ENCODE measurements around the gene RASA2. TPM values are rescaled to one million over a fixed set of nuclear protein-coding genes. Genes with fewer than 3 reads are reported as not detected.

The RASA2 gene
- total RNA-seq, 4 donors from 2014 or later = 10.6 to 15.5 (median 14.8) TPM

DNA sequence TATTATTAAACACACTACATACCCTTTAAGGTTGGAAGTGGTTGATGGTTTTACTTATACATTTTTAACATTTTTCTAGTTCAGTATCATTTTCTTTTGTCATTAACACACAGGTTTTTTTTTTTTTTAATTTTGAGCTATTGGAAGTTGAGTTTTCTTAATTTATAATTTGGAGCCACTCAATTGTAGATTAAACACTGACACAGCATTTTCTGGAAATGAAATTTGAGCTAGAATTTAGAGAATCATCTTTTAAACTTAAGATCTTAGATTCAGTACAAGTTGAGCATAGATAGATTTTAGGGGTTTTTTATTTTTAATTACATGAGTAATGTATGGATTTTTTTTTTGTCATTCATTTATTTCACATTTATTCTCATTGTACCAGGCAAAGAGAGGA is 35.0 kb downstream of the RASA2 start:
- H3K36me3 ChIP-seq = peaks cover 0 to 39% of the 10 kb centered on the region in 2 donors
- no peak overlapping the region for H3K4me3 ChIP-seq
- no peaks in the 10 kb centered on the region for H3K9me3 ChIP-seq
- TF ChIP-seq POLR2A (IDR thresholded peaks at IDR 0.05) = no peak
- H3K4me1 ChIP-seq = no peaks in the 10 kb centered on the region
- no peaks in the 10 kb centered on the region for H3K27me3 ChIP-seq
- H3K27ac ChIP-seq = no peak overlapping the region
- no peak for ATAC-seq

DNA sequence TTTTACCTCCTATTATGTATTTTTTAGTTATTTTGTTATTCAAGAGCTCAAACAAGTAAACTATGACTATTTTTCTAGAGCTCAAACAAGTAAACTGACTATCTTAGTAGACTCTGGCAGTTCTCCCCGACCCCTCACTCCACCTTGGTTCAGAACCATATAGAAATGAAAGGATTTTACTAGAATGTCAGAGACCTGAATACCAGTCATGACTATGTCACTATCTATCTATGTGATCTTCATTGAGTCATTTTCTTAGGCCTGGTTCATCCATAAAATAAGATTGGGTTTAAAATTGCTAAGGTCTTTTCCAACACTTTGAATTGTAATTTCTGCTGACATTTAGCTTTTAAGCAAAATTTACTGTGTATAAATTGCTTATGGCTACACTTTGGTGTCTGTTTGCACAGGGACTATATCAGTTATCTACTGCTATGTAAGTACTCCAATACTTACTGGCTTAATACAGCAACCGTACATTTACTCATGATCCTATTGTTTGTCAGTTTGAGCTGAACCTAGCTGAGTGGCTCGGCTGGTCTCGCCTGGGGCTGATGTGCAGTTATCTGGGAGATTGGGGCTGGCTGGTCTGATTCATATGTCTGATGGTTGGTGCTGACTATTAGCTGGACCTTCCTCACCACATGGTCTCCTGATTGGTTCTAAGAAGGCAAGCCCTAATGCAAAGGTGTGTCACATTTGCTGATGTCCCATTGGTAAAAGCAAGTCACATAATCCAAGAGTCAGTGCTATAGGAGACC is 37.0 kb downstream of the RASA2 start:
- TF ChIP-seq POLR2AphosphoS5 (IDR thresholded peaks at IDR 0.05) = no peak
- no peak for TF ChIP-seq EP300 (IDR thresholded peaks at IDR 0.05)
- TF ChIP-seq, protein P1, sequence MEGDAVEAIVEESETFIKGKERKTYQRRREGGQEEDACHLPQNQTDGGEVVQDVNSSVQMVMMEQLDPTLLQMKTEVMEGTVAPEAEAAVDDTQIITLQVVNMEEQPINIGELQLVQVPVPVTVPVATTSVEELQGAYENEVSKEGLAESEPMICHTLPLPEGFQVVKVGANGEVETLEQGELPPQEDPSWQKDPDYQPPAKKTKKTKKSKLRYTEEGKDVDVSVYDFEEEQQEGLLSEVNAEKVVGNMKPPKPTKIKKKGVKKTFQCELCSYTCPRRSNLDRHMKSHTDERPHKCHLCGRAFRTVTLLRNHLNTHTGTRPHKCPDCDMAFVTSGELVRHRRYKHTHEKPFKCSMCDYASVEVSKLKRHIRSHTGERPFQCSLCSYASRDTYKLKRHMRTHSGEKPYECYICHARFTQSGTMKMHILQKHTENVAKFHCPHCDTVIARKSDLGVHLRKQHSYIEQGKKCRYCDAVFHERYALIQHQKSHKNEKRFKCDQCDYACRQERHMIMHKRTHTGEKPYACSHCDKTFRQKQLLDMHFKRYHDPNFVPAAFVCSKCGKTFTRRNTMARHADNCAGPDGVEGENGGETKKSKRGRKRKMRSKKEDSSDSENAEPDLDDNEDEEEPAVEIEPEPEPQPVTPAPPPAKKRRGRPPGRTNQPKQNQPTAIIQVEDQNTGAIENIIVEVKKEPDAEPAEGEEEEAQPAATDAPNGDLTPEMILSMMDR (IDR thresholded peaks at IDR 0.05) = no peak
- TF ChIP-seq POLR2A (IDR thresholded peaks at IDR 0.05) = no peak
- H3K36me3 ChIP-seq = peaks cover 0 to 25% of the 10 kb centered on the region in 2 donors
- no peak for ATAC-seq
- no peaks in the 10 kb centered on the region for H3K27me3 ChIP-seq
- H3K4me1 ChIP-seq = no peaks in the 10 kb centered on the region
- no peak overlapping the region for H3K4me3 ChIP-seq
- H3K9me3 ChIP-seq = no peaks in the 10 kb centered on the region
- no peak overlapping the region for H3K27ac ChIP-seq
- WGBS, 2 donors (ENCODE audit: low coverage in 1 of 2) = 91 to 94% methylated on average over 3 to 4 of the region's 4 CpGs

DNA sequence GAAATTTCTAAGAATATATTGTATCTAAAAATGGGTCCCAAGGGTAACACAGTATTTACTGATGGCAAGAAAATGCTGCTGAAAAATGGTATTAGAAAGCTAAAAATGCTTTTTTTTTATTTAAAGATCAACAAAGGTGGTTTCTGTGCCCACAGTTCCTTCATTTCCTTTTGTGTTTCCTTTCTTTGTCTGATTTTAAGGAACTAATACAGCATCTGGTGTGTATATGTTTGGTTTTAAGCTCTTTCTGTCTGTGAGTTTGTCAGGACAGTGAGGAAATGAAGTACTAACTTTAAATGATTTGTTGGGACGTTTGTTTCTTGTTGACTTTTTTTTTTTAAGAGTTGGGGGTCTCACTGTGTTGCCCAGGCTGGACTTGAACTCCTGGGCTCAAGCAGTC is 38.2 kb downstream of the RASA2 start:
- Histone ChIP-seq H3K9me3 (no peaks in the 10 kb centered on the region), H3K27me3 (no peaks in the 10 kb centered on the region), H3K4me3 (no peak overlapping the region), H3K36me3 (peaks cover 0 to 24% of the 10 kb centered on the region in 2 donors), H3K4me1 (peaks cover 0 to 8% (median 0%) of the 10 kb centered on the region in 3 donors), H3K27ac (no peak overlapping the region)
- no peak for TF ChIP-seq POLR2A (IDR thresholded peaks at IDR 0.05)
- no peak for TF ChIP-seq POLR2AphosphoS5 (IDR thresholded peaks at IDR 0.05)
- TF ChIP-seq, protein P1 (IDR thresholded peaks at IDR 0.05) = no peak
- no peak for TF ChIP-seq EP300 (IDR thresholded peaks at IDR 0.05)
- no peak for ATAC-seq
- 40 to 45% methylated on average over 1 of the region's 1 CpG for WGBS, 2 donors (ENCODE audit: low coverage in 1 of 2)

DNA sequence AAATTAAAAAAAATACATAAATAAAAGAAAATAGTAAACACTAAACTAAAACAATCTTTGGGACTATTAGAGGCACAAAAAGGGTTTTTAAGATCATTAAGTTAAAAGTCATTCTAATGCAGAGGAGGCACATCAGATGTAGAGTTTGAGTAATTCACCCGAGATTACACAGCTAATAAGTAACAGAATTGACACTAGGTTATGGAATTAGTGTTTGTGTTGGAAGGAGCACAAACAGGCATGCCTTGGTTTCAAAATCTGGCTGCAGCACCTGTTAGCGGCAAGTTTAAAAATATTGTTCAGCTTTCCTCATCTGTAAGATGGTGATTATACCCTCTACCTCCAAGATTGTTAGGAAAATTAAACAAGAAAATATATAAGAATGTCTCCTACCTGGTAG is 39.0 kb downstream of the RASA2 start:
- Histone ChIP-seq H3K27me3 (no peaks in the 10 kb centered on the region), H3K9me3 (no peaks in the 10 kb centered on the region), H3K36me3 (peaks cover 0 to 21% of the 10 kb centered on the region in 2 donors), H3K4me3 (no peak overlapping the region), H3K27ac (no peak overlapping the region), H3K4me1 (peaks cover 0 to 10% (median 0%) of the 10 kb centered on the region in 3 donors)
- TF ChIP-seq EP300 (IDR thresholded peaks at IDR 0.05) = no peak
- no peak for TF ChIP-seq POLR2AphosphoS5 (IDR thresholded peaks at IDR 0.05)
- TF ChIP-seq, protein P1 (IDR thresholded peaks at IDR 0.05) = no peak
- no peak for TF ChIP-seq POLR2A (IDR thresholded peaks at IDR 0.05)
- ATAC-seq = no peak
- whole genome bisulfite sequencing, 2 donors (ENCODE audit: low coverage in 1 of 2) = 54 to 95% methylated on average over 2 of the region's 2 CpGs

DNA sequence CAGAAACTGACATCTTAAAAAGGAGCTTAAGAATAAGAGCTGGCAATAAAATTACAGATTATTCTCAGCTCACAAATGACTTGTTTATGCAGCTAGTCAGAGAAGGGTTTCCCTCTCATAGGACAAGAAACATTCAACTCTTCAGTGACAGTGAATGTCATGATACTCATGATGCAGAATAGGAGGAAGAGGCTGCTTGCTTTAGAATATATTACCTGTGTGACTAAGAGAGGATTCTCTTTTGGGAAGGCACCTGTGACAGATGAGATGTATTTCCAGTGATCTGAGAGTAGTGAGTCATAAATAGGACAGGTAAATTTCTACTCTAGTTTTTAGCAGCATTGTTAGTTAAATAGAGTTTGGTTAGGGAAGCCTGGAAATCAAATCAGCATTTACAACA is 39.9 kb downstream of the RASA2 start:
- H3K27me3 ChIP-seq = no peaks in the 10 kb centered on the region
- peaks cover 0 to 10% (median 0%) of the 10 kb centered on the region in 3 donors for H3K4me1 ChIP-seq
- H3K27ac ChIP-seq = no peak overlapping the region
- peaks cover 0 to 21% of the 10 kb centered on the region in 2 donors for H3K36me3 ChIP-seq
- no peak for ATAC-seq
- no peak for TF ChIP-seq EP300 (IDR thresholded peaks at IDR 0.05)
- TF ChIP-seq POLR2AphosphoS5 (IDR thresholded peaks at IDR 0.05) = no peak
- TF ChIP-seq, protein P1 (IDR thresholded peaks at IDR 0.05) = no peak
- TF ChIP-seq POLR2A (IDR thresholded peaks at IDR 0.05) = no peak
- no peak overlapping the region for H3K4me3 ChIP-seq
- H3K9me3 ChIP-seq = no peaks in the 10 kb centered on the region
